ENCODE results near the gene PIK3C3.
"Not testable (repeated sequence)": the region's sequence is repeated elsewhere in the genome, so short reads cannot be mapped to it uniquely, and the experiment has no call there.

PIK3C3 gene

DNA sequence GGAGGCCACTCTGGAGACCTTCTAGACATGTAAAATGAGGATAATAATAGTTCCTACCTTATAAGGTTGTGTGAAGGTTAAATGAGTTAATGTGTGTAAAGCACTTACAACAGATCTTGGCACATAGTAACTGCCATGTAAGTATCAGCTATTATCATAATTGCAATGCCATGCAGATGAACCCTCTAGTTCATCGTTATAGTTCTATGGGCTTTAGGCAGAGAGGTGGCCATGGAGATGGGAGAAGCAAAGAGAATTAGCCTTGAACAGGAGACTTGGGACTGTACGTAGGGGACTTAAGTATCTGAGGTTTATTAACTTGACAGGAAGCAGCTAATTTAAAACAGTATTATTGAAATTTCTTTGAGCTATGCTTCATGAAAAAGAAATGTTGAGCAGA is 151.8 kb downstream of the PIK3C3 start:
- Mint-ChIP-seq H3K27ac (no peak overlapping the region), H3K4me3 (no peak overlapping the region), H3K36me3 (no peaks in the 10 kb centered on the region), H3K9me3 (no peaks in the 10 kb centered on the region), H3K27me3 (no peaks in the 10 kb centered on the region), H3K4me1 (no peaks in the 10 kb centered on the region)

DNA sequence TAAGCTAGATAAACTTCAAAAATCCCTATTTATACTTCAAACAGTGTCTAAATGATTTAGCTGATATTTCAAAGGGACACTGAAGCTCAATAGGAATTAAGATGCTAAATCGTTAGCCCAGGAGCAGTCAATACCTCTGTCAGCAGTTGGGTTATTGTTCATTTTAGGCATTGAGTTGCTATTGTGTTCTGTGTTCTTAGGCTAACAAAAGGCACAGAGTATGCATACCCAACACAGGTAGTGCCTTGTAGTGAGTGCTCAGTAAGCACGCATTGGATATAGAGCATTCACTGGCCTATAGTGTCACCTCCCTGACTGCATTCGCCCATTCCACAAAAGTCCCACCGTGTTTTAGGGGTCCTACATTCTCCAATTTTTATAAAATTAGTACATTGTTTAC is 152.3 kb downstream of the PIK3C3 start:
- Mint-ChIP-seq H3K27me3 (no peaks in the 10 kb centered on the region), H3K27ac (no peak overlapping the region), H3K4me3 (no peak overlapping the region), H3K36me3 (no peaks in the 10 kb centered on the region), H3K9me3 (no peaks in the 10 kb centered on the region), H3K4me1 (no peaks in the 10 kb centered on the region)

DNA sequence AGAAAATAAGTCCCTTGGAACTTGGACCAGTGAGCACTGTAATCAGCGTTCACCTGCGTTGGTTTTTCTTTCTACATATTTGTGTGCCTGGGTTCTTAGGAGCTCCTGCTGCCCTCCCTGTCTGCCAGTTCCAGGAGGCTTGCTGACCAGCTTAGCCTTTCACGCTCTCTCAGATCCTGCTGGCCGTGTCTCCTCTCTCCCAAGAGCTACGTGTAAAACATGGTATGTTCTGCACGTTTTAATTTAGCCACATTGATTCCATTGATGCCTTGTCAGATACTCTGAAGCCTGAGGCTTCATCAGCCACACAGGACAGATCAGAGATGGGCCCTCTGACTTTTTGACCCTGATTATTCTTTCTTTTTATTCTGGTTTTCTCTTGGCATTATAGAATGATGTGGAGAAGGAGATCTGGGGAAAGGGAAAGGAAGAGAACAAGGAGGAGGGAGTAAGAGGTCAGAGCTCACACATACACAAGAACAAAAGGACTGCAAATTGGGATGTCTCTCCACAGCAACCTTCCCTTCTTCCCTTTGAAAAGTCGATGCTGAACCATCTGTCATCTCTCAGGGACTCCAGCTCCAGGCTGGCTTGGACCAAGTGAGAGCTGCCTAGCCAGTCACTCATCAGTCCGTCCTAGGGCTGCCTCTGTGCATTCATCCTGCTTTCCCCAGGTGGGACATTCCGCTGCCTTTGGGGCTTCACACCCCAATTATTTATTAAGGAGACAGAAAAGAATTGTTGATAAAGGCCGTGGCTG is 152.8 kb downstream of the PIK3C3 start:
- Mint-ChIP-seq H3K4me3 (no peak overlapping the region), H3K27ac (no peak overlapping the region), H3K36me3 (no peaks in the 10 kb centered on the region), H3K27me3 (no peaks in the 10 kb centered on the region), H3K4me1 (no peaks in the 10 kb centered on the region), H3K9me3 (no peaks in the 10 kb centered on the region)

DNA sequence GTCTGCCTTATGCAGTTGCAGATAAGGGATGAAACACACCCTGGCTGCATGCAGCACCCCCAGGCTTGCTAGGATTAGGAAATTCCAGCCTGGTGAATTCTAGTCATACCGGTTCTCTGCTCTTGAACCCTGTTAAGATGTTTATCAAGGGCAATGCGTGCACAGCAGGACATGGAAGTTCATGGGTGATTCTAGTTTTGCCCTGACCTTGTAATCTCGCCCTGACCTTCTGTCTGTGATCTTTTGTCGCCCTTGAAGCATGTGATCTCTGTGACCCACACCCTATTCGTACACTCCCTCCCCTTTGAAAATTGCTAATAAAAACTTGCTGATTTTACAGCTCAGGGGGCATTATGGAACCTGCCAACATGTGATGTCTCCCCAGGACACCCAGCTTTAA is 157.1 kb downstream of the PIK3C3 start:
- H3K36me3 Mint-ChIP-seq = not testable (repeated sequence)

DNA sequence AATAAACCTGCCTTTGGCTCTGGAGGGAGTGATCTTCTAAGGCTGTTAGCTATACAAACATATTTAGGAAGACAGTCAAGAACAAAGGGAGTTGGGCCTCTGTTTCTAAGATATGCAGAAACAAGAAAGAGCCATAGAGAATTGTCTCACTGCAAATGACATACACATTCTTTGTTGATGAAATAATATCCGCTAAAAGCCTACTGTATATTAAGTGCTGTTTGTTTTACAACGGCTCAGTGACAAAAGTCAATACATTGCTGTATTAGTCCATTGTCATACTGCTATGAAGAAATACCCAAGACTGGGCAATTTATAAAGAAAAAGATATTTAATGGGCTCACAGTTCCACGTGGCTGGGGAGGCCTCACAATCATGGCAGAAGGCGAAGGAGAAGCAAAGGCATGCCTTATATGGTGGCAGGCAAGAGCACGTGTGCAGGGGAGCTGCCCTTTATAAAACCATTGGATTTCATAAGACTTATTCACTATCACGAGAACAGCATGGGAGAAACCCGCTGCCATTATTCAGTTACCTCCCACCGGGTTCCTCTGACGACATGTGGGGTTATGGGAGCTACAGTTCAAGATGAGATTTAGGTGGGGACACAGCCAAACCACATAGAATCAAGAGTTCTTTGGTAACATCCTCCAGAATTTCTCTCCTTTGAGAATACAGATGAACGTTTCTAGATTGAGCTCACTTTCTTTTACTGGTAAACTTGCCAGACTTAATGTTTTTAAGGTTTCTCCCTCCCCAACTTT is 157.8 kb downstream of the PIK3C3 start:
- Mint-ChIP-seq H3K27ac (no peak overlapping the region), H3K27me3 (no peaks in the 10 kb centered on the region), H3K9me3 (no peaks in the 10 kb centered on the region), H3K4me3 (no peak overlapping the region), H3K36me3 (no peaks in the 10 kb centered on the region), H3K4me1 (peaks cover 13% of the 10 kb centered on the region)

More for the DNA sequence above, 157.1 kb downstream of the PIK3C3 start:
- peaks cover 13% of the 10 kb centered on the region for H3K4me1 Mint-ChIP-seq
- H3K4me3 Mint-ChIP-seq, H3K27me3 Mint-ChIP-seq, H3K9me3 Mint-ChIP-seq, H3K27ac Mint-ChIP-seq: not testable (repeated sequence)

DNA sequence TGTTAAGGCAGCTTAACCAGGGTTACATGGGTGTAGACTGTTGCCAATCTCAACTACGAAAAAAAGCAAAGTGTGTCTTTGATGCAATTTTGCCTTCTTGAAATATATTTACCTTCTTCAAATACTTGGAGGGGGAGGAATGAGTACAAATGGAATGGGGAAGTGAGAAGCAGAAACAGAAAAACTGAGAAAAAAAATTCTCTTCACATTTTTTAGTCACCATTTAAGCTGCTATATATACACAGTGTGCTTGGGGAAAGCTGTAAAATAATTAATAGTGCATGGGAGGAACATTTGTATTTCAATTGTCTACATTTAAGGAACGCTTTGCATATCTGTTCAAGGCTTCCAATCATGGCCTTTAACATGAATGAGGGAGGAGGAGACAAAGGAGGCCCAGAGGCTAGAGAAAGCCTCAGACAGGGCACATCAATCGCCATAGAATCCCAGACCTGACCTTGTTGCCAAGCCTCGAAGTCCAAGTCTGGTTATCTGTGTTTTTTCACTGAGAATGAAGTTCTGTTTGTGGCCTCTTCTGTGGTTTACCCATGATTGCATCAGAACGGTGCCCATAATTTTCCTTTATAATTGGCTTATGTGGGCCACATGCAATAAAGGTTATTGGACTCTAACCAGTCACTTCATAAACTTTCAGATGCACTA is 158.6 kb downstream of the PIK3C3 start:
- peaks cover 13% of the 10 kb centered on the region for H3K4me1 Mint-ChIP-seq
- no peak overlapping the region for H3K4me3 Mint-ChIP-seq
- H3K9me3 Mint-ChIP-seq = no peaks in the 10 kb centered on the region
- H3K36me3 Mint-ChIP-seq = no peaks in the 10 kb centered on the region
- peaks cover under 1% of the 10 kb centered on the region for H3K27me3 Mint-ChIP-seq
- no peak overlapping the region for H3K27ac Mint-ChIP-seq

DNA sequence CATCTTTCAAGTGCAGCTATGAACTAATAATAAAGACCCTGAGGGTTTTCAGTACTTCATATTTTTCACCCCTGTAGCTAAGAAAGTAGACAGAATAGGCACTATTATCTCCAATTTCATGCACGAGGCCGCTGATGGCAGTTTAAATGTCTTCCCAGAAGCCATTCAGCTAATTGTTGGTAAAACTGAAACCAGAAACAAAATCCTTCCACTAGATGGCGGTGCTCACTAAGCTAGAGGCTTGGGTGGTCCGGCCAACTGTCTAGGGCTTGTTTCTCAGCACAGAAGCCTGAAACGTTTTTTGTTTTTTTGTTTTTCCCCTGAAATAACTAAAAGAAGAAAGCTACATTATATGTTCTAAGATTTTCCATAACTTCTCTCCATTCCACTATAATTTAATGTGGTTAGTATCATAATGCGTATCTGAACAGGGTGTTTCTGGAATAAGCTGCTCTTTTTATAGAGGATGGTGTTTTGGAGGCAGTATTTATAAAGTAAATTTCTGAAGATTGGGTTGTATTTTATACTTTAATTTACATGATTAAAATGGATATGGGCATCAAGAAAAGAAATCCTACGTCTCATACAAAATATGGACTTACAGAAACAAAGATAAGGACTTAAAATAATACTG is 159.4 kb downstream of the PIK3C3 start:
- peaks cover 2% of the 10 kb centered on the region for H3K27me3 Mint-ChIP-seq
- H3K36me3 Mint-ChIP-seq = no peaks in the 10 kb centered on the region
- H3K9me3 Mint-ChIP-seq = no peaks in the 10 kb centered on the region
- peak overlapping the region; percentile 19 for H3K27ac Mint-ChIP-seq
- H3K4me3 Mint-ChIP-seq = no peak overlapping the region
- H3K4me1 Mint-ChIP-seq = peaks cover 13% of the 10 kb centered on the region

DNA sequence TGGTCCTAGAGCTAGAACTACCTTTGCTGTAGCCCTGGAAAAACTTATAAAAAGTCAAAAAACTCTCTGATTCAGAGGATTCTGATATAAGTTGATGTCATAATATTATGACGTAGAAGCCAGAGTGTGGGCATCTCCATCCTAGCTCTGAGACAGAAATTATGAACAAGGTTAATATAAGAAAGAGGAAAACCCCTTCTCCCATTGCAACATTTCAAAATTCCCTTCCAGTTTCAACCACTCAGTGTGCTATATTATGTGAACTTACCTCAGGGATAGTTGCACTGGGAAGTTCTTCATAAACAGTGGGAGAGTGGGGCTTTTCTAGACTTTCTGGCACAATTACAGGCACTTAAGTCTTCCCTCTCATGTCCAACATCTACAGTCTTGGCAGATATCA is 171.6 kb downstream of the PIK3C3 start:
- H3K27ac Mint-ChIP-seq = no peak overlapping the region
- H3K9me3 Mint-ChIP-seq = no peaks in the 10 kb centered on the region
- peaks cover 2% of the 10 kb centered on the region for H3K36me3 Mint-ChIP-seq
- peaks cover 2% of the 10 kb centered on the region for H3K27me3 Mint-ChIP-seq
- H3K4me3 Mint-ChIP-seq = no peak overlapping the region
- H3K4me1 Mint-ChIP-seq = no peaks in the 10 kb centered on the region

DNA sequence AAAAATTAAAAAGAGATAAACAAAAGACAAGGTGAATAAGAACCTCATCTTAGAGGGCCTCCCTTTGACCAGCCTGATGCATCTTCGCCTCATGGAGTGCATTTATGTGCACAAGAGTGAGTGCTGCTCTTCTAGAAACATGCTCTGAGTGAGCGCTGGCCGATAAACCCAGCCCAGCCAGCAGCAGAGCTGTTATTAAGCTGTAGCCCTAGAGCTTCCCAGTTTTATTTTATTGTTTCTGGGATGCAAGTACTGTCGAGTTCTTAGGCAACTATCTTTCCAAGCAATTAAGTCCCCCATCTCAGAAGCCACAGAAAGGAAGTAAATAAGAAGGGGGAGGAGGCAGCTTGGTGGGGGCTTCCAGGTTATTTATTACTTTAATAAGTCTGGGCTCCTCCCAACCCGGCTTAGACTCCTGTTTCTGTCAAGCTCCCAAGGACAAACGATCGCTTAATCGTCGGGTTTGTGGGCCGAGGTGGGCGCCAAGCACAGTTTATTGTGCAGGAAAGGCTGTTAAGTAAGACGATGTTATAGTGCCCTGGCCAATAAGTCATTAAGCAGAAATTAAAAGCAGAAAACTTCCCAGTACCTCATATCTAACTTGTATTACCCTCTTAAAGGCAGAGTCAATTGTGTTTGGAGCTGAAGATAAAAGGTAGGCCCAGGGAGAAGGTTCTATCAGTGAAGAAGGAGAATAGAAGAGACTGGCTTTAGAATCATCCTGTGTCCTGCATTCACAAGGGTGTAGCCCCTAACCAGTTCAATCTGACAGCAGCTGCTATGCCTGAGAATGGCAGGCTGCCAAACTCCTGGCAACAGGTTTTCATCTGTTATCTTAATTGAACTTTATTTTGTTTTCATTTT is 176.3 kb downstream of the PIK3C3 start:
- Mint-ChIP-seq H3K9me3 (peaks cover 5% of the 10 kb centered on the region), H3K36me3 (no peaks in the 10 kb centered on the region), H3K4me3 (no peak overlapping the region)

DNA sequence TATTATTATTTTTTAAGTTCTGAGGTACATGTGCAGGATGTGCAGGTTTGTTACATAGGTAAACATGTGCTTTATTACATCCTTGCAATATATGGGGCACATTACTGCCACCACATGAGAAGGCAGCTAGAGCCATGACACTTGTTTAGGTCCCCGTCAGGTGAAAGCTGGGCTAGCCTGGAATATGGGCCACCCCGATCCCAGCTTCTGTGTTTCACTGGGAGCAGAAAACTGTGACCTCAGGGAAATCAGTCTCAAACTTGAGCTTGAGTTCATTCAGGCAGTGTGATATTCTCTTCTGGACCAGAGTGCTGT is 176.9 kb downstream of the PIK3C3 start:
- Mint-ChIP-seq H3K27ac (no peak overlapping the region), H3K4me3 (no peak overlapping the region), H3K36me3 (no peaks in the 10 kb centered on the region), H3K9me3 (peaks cover 5% of the 10 kb centered on the region), H3K4me1 (no peaks in the 10 kb centered on the region), H3K27me3 (peaks cover 2% of the 10 kb centered on the region)

More for the DNA sequence above, 176.3 kb downstream of the PIK3C3 start:
- no peaks in the 10 kb centered on the region for H3K27me3 Mint-ChIP-seq
- H3K4me1 Mint-ChIP-seq = no peaks in the 10 kb centered on the region
- no peak overlapping the region for H3K27ac Mint-ChIP-seq

Measured in activated naive CD4-positive, alpha-beta T cell treated with anti-CD3 and anti-CD28 coated beads, Interleukin-2, amount 50 U/mL, for 24 hours (primary cell).